Measurements from ENCODE around the gene MYG1. TPM values are rescaled to one million over a fixed set of nuclear protein-coding genes. Genes with fewer than 3 reads are reported as not detected.

The MYG1 gene
- total and polyA plus RNA-seq, 2 of the 4 experiments (the other 2 are of a cell fraction), result 49.8 to 63.7 TPM

DNA sequence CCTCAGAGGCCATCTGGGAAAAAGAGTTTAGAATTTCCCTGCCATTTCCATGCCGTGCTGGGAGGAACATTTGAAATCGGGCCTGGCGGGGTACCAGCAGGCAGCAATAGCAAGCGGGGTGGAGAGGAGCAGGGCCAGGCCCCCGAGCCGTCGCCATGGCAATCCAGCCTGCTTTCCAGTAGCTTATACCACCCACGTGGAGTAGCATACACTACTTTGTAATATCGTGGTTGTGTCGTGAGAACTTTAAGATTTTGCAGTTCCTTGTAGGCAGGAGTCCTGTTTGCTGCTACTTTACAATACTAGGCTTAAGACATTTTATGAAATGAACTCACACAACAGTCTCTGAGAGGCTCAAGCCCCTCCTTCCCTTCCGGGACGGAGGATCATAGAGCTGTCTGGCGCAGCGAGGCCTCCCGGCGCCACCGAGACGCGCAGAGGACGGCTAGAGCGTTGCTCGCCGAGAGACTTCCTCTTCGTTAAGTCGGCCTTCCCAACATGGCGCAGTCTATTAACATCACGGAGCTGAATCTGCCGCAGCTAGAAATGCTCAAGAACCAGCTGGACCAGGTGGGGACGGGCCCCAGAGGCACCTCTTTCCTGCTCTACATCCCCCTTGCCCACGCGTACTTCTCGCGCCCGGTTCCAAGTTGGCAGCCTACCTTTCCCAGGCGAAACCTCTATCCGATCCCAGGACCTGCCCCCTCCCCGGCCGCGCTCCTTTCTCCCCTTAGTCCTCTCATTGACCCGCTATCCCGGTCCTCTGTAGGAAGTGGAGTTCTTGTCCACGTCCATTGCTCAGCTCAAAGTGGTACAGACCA is 4.2 kb upstream of the MYG1 start, which contains the start of gene PFDN5:
PFDN5 (plus strand) TSS at position 473 of the 821 bp plus-strand sequence; CDS start at position 499, 26 bp downstream.
- Histone ChIP-seq H3K27me3 (ENCODE audit: control insufficient read depth, insufficient read depth, low read length) (no peaks in the 10 kb centered on the region), H3K18ac (ENCODE audit: low read depth, low read length) (peak within 1 kb of the TSS; percentile 93), H3K9me1 (ENCODE audit: insufficient read depth, low read length) (peaks cover 4% of the 10 kb centered on the region; the same call in 1 of the 2 replicates), H2BK15ac (ENCODE audit: low read depth, low read length) (peak within 1 kb of the TSS; percentile 95), H3K4me3 (ENCODE audit: insufficient read depth, low read depth, low read length) (peak within 1 kb of the TSS; percentile 92), H4K5ac (ENCODE audit: low read depth, low read length) (peak within 1 kb of the TSS; percentile 97), H4K20me1 (ENCODE audit: insufficient read depth, low read length) (peaks cover 5% of the 10 kb centered on the region; the same call in 1 of the 2 replicates), H3K79me1 (ENCODE audit: low read depth in 1 of 2, low read length in 2 of 2) (peaks cover 9 to 44% of the 10 kb centered on the region in 2 experiments; a peak in 3 of 4 replicates), H3K4ac (ENCODE audit: low read depth, low read length) (peak within 1 kb of the TSS; percentile 96), H2BK20ac (ENCODE audit: low read depth, low read length) (peak within 1 kb of the TSS; percentile 82; the same call in 1 of the 2 replicates), H2AFZ (replicated peaks; ENCODE audit: low read length, poor library complexity) (peak within 1 kb of the TSS; percentile 95), H4K91ac (ENCODE audit: insufficient read depth, low read depth, low read length) (peak within 1 kb of the TSS; percentile 98), H2BK120ac (ENCODE audit: low read depth, low read length) (peak within 1 kb of the TSS; percentile 94), H2AK5ac (ENCODE audit: low read depth, low read length) (peak within 1 kb of the TSS; percentile 98), H2AK9ac (replicated peaks; ENCODE audit: low read depth, low read length, poor library complexity) (peak within 1 kb of the TSS; percentile 94), H3K56ac (ENCODE audit: extremely low read depth, insufficient read depth, low read length) (peak within 1 kb of the TSS; percentile 98), H3K36me3 (ENCODE audit: control insufficient read depth, insufficient read depth, low read length) (peaks cover 3% of the 10 kb centered on the region), H2BK5ac (ENCODE audit: low read depth, low read length, poor library complexity, severe bottlenecking) (peak within 1 kb of the TSS; percentile 97), H3K23ac (ENCODE audit: low read depth, low read length) (peak within 1 kb of the TSS; percentile 92), H3K9me3 (ENCODE audit: control insufficient read depth, insufficient read depth, low read length) (no peaks in the 10 kb centered on the region), H3K14ac (replicated peaks; ENCODE audit: low read depth, low read length) (peak within 1 kb of the TSS; percentile 97), H3K4me2 (ENCODE audit: low read depth, low read length) (peak within 1 kb of the TSS; percentile 98), H3K4me1 (ENCODE audit: control insufficient read depth, insufficient read depth, low read length) (peaks cover 20% of the 10 kb centered on the region), H3K27ac (ENCODE audit: insufficient read depth, low read length) (peak within 1 kb of the TSS; percentile 95), H3K9ac (ENCODE audit: low read depth, low read length) (peak within 1 kb of the TSS; percentile 99), H4K8ac (ENCODE audit: low read depth in 2 of 2, low read length in 2 of 2) (peak within 1 kb of the TSS; percentile 84 to 100)
- intact Hi-C loops (cut with micrococcal nuclease), result loop anchor here (5.0 kb wide), 2 partner anchors 138 to 243 kb away; partner anchors contain the start of gene TNS2
- WGBS, 2 experiments (ENCODE audit: extremely low coverage in 2 of 2, insufficient read length in 1 of 2), result 2% methylated on average over 16 of the region's 42 CpGs; no CpG with 5 or more reads in 1 of the 2 experiments
- dilution Hi-C loops (cut with HindIII; ENCODE audit: low sequenced_read_pairs, unreplicated experiment), result no loop called here
- in situ Hi-C loops (cut with MboI; ENCODE audit: low sequenced_read_pairs), result no loop called here
- peak; percentile 34; the same call in 1 of the 2 replicates for TF ChIP-seq MAZ (IDR thresholded peaks at IDR 0.05; ENCODE audit: borderline replicate concordance, low read depth, low read length)
- 0 out of 2 replicates have a peak, but pooled peaks have one; percentile 3 for TF ChIP-seq CHD1 (IDR thresholded peaks at IDR 0.05; ENCODE audit: low read depth, low read length)
- TF ChIP-seq, protein P1, sequence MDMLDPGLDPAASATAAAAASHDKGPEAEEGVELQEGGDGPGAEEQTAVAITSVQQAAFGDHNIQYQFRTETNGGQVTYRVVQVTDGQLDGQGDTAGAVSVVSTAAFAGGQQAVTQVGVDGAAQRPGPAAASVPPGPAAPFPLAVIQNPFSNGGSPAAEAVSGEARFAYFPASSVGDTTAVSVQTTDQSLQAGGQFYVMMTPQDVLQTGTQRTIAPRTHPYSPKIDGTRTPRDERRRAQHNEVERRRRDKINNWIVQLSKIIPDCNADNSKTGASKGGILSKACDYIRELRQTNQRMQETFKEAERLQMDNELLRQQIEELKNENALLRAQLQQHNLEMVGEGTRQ (IDR thresholded peaks at IDR 0.05; ENCODE audit: low read depth, low read length), result 0 out of 2 replicates have a peak, but pooled peaks have one; percentile 14
- peak; percentile 93 for TF ChIP-seq MXI1 (IDR thresholded peaks at IDR 0.05; ENCODE audit: borderline replicate concordance, low read depth, low read length)
- peak; percentile 92 for TF ChIP-seq POLR2A (IDR thresholded peaks at IDR 0.05; ENCODE audit: low read depth, low read length)
- TF ChIP-seq RFX5 (IDR thresholded peaks at IDR 0.05; ENCODE audit: low read depth, low read length), result no peak
- TF ChIP-seq RCOR1 (IDR thresholded peaks at IDR 0.05; ENCODE audit: insufficient replicate concordance, low read length), result no peak
- peak; percentile 83 for ATAC-seq (ENCODE audit: low read depth)
- peak; percentile 92 for DNase-seq
- BruUV-seq (replicated peaks), result no TSS peak
- POLR2A ChIA-PET (ENCODE audit: unreplicated experiment), result interaction anchor here (0.6 to 1.5 kb wide), 2 partner anchors 26 to 73 kb away, joined by 4 to 5 read pairs; partner anchors contain the start of gene AAAS
- CTCF ChIA-PET, result interaction anchor here (0.6 to 1.1 kb wide), 3 partner anchors 57 to 140 kb away, joined by 3 to 6 read pairs (median 4); no protein-coding TSS in a partner anchor

Measured in IMR-90 (cell line).